HepG2 (cell line): ENCODE data around the gene OGFR. TPM values are rescaled to one million over a fixed set of nuclear protein-coding genes. Genes with fewer than 3 reads are reported as not detected.

ENCODE experiments used
- ASH2L ChIP-seq: fragments of 300-600, 200-600 bp; sonication (generic); IDR thresholded peaks from 2 replicates; pipeline ENCODE4 v1.7.0; 2017; ENCODE audit warnings: low read depth, mild to moderate bottlenecking, moderate library complexity, mixed read lengths, low read length; ENCODE audit not compliant: insufficient read length
- BATF2 ChIP-seq: sonication (generic); formaldehyde crosslinking; IDR thresholded peaks from 2 replicates; pipeline ENCODE4 v1.8.0; 2022; ENCODE audit warnings: mild to moderate bottlenecking, missing genetic modification reagents, moderate library complexity
- CENPBD1 ChIP-seq: sonication (generic); formaldehyde crosslinking; IDR thresholded peaks from 2 replicates; pipeline ENCODE4 v1.8.0; 2022; ENCODE audit warnings: missing genetic modification reagents, low read depth, mild to moderate bottlenecking, borderline replicate concordance
- KIAA2018 ChIP-seq: sonication (generic); formaldehyde crosslinking; IDR thresholded peaks from 2 replicates; pipeline ENCODE4 v1.5.0; 2020; ENCODE audit warnings: mild to moderate bottlenecking, missing genetic modification reagents, borderline replicate concordance
- MAFF ChIP-seq: IDR thresholded peaks from 2 replicates; pipeline ENCODE4 v1.6.1; 2011; ENCODE audit warnings: low read depth, low read length, improper control_type of control experiment
- MXD3 ChIP-seq: IDR thresholded peaks from 2 replicates; pipeline ENCODE4 v1.6.1; 2016; ENCODE audit warnings: mild to moderate bottlenecking, missing biosample characterization, missing genetic modification reagents
- RBAK ChIP-seq: sonication (generic); formaldehyde crosslinking; IDR thresholded peaks from 2 replicates; pipeline ENCODE4 v1.5.1; 2020; ENCODE audit warnings: mild to moderate bottlenecking, missing genetic modification reagents
- STAG1 ChIP-seq: sonication (generic); formaldehyde crosslinking; IDR thresholded peaks from 2 replicates; pipeline ENCODE4 v1.4.0; 2020; ENCODE audit warnings: missing genetic modification reagents
- THYN1 ChIP-seq: sonication (generic); formaldehyde crosslinking; IDR thresholded peaks from 2 replicates; pipeline ENCODE4 v1.8.1; 2023; ENCODE audit warnings: low read depth, mild to moderate bottlenecking, moderate library complexity, missing genetic modification reagents, borderline replicate concordance
- ZBED4 ChIP-seq: sonication (generic); formaldehyde crosslinking; IDR thresholded peaks from 2 replicates; pipeline ENCODE4 v1.4.0; 2020; ENCODE audit warnings: missing genetic modification reagents, borderline replicate concordance
- ZNF160 ChIP-seq: sonication (generic); formaldehyde crosslinking; IDR thresholded peaks from 2 replicates; pipeline ENCODE4 v1.8.0; 2022; ENCODE audit warnings: mild to moderate bottlenecking, inconsistent platforms, missing genetic modification reagents
- ZNF180 ChIP-seq: sonication (generic); formaldehyde crosslinking; IDR thresholded peaks from 2 replicates; pipeline ENCODE4 v1.4.0; 2020; ENCODE audit warnings: low read depth, missing genetic modification reagents, borderline replicate concordance
- ZNF326 ChIP-seq: sonication (generic); formaldehyde crosslinking; IDR thresholded peaks from 2 replicates; pipeline ENCODE4 v1.4.0; 2020; ENCODE audit warnings: missing genetic modification reagents, borderline replicate concordance
- ZNF616 ChIP-seq: sonication (generic); formaldehyde crosslinking; IDR thresholded peaks from 2 replicates; pipeline ENCODE4 v1.5.0; 2020; ENCODE audit warnings: low read depth, mild to moderate bottlenecking, missing genetic modification reagents
- ZNF619 ChIP-seq: sonication (generic); formaldehyde crosslinking; IDR thresholded peaks from 2 replicates; pipeline ENCODE4 v1.4.0; 2020; ENCODE audit warnings: mild to moderate bottlenecking, missing genetic modification reagents
- ZNF790 ChIP-seq: sonication (generic); formaldehyde crosslinking; IDR thresholded peaks from 2 replicates; pipeline ENCODE4 v1.8.0; 2022; ENCODE audit warnings: missing genetic modification reagents, mild to moderate bottlenecking, borderline replicate concordance
- polyA plus RNA-seq, 8 experiments: library from polyadenylated mRNA; depleted of rRNA in 3 of 8; stranded (reverse) in 7 of 8; unstranded in 1 of 8; fragments of >200 nt; fragmentation: Illumina TruSeq in 4 of 8; extraction: Trizol in 4 of 8; gene quantifications; 2 replicates each; pipeline versions ENCODE4 v1.2.1 to v1.2.3, GENCODE V29; 2011 to 2016; ENCODE audit warnings: low read depth in 4 of 8, missing spikeins in 1 of 8, mixed read lengths in 1 of 8; ENCODE audit not compliant: insufficient read depth in 1 of 8
- total RNA-seq, 5 experiments: library from RNA; depleted of rRNA; stranded (reverse); fragments of >200 nt; fragmentation: Illumina TruSeq; extraction: Trizol; gene quantifications; 2 replicates each; pipeline ENCODE4 v1.2.3, GENCODE V29; 2016; ENCODE audit warnings: low read depth in 1 of 5

Gene OGFR
- total and polyA plus RNA-seq, 2 of the 13 experiments (the other 11 are each of a cell fraction or from before 2014, with no cell fraction given): 47.7 to 81.8 TPM

- TF ChIP-seq KIAA2018 (CRISPR knock-in tag): no peak
- no peak; the same call in 1 of the 2 replicates for TF ChIP-seq MAFF
- TF ChIP-seq MXD3 (CRISPR knock-in tag): peak; percentile 54; the same call in 1 of the 2 replicates
- no peak for TF ChIP-seq ZBED4 (CRISPR knock-in tag)
- TF ChIP-seq ZNF790 (CRISPR knock-in tag): no peak
- TF ChIP-seq RBAK (CRISPR knock-in tag): no peak
- no peak for TF ChIP-seq CENPBD1 (CRISPR knock-in tag)
- peak; percentile 42 for TF ChIP-seq ASH2L
- no peak for TF ChIP-seq THYN1
- peak; percentile 22; the same call in 1 of the 2 replicates for TF ChIP-seq STAG1
- no peak for TF ChIP-seq ZNF160 (CRISPR knock-in tag)
- no peak for TF ChIP-seq ZNF326 (CRISPR knock-in tag)
- no peak for TF ChIP-seq ZNF180 (CRISPR knock-in tag)
- no peak for TF ChIP-seq BATF2 (CRISPR knock-in tag)
- no peak for TF ChIP-seq ZNF619 (CRISPR knock-in tag)
- TF ChIP-seq ZNF616 (CRISPR knock-in tag): no peak
These were observed 55.8 kb downstream of the OGFR start (continued) for GRCh38 chr20:62860391-62860923.
